Fibroblast of mammary gland (primary cell): ENCODE results near the gene YIF1B.

Source experiments
- DNase-seq: peaks from one replicate; pipeline ENCODE4 v3.0.0-alpha.2; 2010; ENCODE audit warnings: low read depth
- H3K4me3 ChIP-seq: 2 replicates; pipeline ENCODE4 v1.5.1; 2011; ENCODE audit warnings: low read depth, mild to moderate bottlenecking, low read length, moderate library complexity; ENCODE audit not compliant: control insufficient read depth
- TF ChIP-seq, protein P1 (sequence below): conservative IDR thresholded peaks from 2 replicates; pipeline ENCODE4 v1.5.1; 2011; ENCODE audit warnings: low read depth, low read length, inconsistent platforms; ENCODE audit not compliant: control insufficient read depth, insufficient read depth

The YIF1B gene

GRCh38 chr19:38267761-38268483 is 47.8 kb downstream of the YIF1B start:
- no peak for DNase-seq
- H3K4me3 ChIP-seq, result no peak overlapping the region
- TF ChIP-seq, protein P1, sequence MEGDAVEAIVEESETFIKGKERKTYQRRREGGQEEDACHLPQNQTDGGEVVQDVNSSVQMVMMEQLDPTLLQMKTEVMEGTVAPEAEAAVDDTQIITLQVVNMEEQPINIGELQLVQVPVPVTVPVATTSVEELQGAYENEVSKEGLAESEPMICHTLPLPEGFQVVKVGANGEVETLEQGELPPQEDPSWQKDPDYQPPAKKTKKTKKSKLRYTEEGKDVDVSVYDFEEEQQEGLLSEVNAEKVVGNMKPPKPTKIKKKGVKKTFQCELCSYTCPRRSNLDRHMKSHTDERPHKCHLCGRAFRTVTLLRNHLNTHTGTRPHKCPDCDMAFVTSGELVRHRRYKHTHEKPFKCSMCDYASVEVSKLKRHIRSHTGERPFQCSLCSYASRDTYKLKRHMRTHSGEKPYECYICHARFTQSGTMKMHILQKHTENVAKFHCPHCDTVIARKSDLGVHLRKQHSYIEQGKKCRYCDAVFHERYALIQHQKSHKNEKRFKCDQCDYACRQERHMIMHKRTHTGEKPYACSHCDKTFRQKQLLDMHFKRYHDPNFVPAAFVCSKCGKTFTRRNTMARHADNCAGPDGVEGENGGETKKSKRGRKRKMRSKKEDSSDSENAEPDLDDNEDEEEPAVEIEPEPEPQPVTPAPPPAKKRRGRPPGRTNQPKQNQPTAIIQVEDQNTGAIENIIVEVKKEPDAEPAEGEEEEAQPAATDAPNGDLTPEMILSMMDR, result no peak

- TF ChIP-seq, protein P1, result no peak
- DNase-seq, result no peak
- H3K4me3 ChIP-seq, result no peak overlapping the region
Observed at GRCh38 chr19:38266981-38267597, 48.7 kb downstream of the YIF1B start.

GRCh38 chr19:38265921-38266429 is 49.8 kb downstream of the YIF1B start:
- TF ChIP-seq, protein P1, result no peak
- no peak overlapping the region for H3K4me3 ChIP-seq
- DNase-seq, result no peak

GRCh38 chr19:38265213-38265861 is 50.4 kb downstream of the YIF1B start:
- DNase-seq, result no peak
- TF ChIP-seq, protein P1, result no peak
- H3K4me3 ChIP-seq, result no peak overlapping the region

GRCh38 chr19:38264486-38265212 is 51.1 kb downstream of the YIF1B start, which contains the start of gene SPINT2:
TSS of gene SPINT2 (plus strand) at chr19:38264573. CDS start at chr19:38264893, 320 bp downstream.
- TF ChIP-seq, protein P1, result no peak
- no peak within 1 kb of the TSS for H3K4me3 ChIP-seq
- no peak for DNase-seq
